22Rv1 (cell line): ENCODE measurements around the gene RBM33.

Experiments
- CTCF ChIP-seq: fragments of 450-650 bp; IDR thresholded peaks from 2 replicates; pipeline ENCODE4 v1.5.1; 2017; ENCODE audit warnings: mild to moderate bottlenecking
- ZFX ChIP-seq: fragments of 450-650 bp; IDR thresholded peaks from 2 replicates; pipeline ENCODE4 v1.6.1; 2017; ENCODE audit warnings: antibody characterized with exemption, borderline replicate concordance

GRCh38 chr7:155820246-155820645, 175.8 kb downstream of the RBM33 start:
- TF ChIP-seq CTCF (no peak), ZFX (no peak)
